Measurements from ENCODE around the gene PARD6A. TPM values are rescaled to one million over a fixed set of nuclear protein-coding genes. Genes with fewer than 3 reads are reported as not detected.

Gene PARD6A
- total RNA-seq = 1.9 to 2.2 TPM (median 1.9 TPM) in 3 replicates

- peaks cover 2% of the 10 kb centered on the region for H3K36me3 Mint-ChIP-seq
- peak within 1 kb of the TSS; percentile 93 for H3K4me3 Mint-ChIP-seq
- peak within 1 kb of the TSS; percentile 98 for H3K27ac Mint-ChIP-seq
- H3K27me3 Mint-ChIP-seq (ENCODE audit: low read depth) = peaks cover 3% of the 10 kb centered on the region
- no peaks in the 10 kb centered on the region for H3K9me3 Mint-ChIP-seq
- H3K4me1 Mint-ChIP-seq = peaks cover 16% of the 10 kb centered on the region
- DNase-seq (ENCODE audit: low spot score in 2 of 2, unreplicated experiment in 2 of 2) = peak; percentile 86 to 89
- TF ChIP-seq CTCF (IDR thresholded peaks at IDR 0.05; ENCODE audit: unreplicated experiment) = no peak
Measured at GRCh38 chr16:67660564-67661028, at the start of gene PARD6A. Gene PARD6A, plus strand, starts transcription at chr16:67660960. Its CDS starts 79 bp downstream, at chr16:67661039.

- Mint-ChIP-seq H3K4me3 (no peak overlapping the region), H3K9me3 (no peaks in the 10 kb centered on the region), H3K27me3 (ENCODE audit: low read depth) (no peaks in the 10 kb centered on the region), H3K27ac (no peak overlapping the region), H3K4me1 (no peaks in the 10 kb centered on the region), H3K36me3 (peaks cover 27% of the 10 kb centered on the region)
- TF ChIP-seq CTCF (IDR thresholded peaks at IDR 0.05; ENCODE audit: unreplicated experiment) = no peak
- no peak for DNase-seq (ENCODE audit: low spot score in 2 of 2, unreplicated experiment in 2 of 2)
Measured at GRCh38 chr16:67613808-67614207, 47.0 kb upstream of the PARD6A start.

GRCh38 chr16:67628216-67628615 is 32.5 kb upstream of the PARD6A start:
- H3K27ac Mint-ChIP-seq = no peak overlapping the region
- H3K4me1 Mint-ChIP-seq = peaks cover 6% of the 10 kb centered on the region
- no peak for TF ChIP-seq CTCF (IDR thresholded peaks at IDR 0.05; ENCODE audit: unreplicated experiment)
- DNase-seq (ENCODE audit: low spot score in 2 of 2, unreplicated experiment in 2 of 2) = no peak
- H3K9me3 Mint-ChIP-seq = no peaks in the 10 kb centered on the region
- H3K27me3 Mint-ChIP-seq (ENCODE audit: low read depth) = no peaks in the 10 kb centered on the region
- no peak overlapping the region for H3K4me3 Mint-ChIP-seq
- H3K36me3 Mint-ChIP-seq = peaks cover 40% of the 10 kb centered on the region

- H3K27me3 Mint-ChIP-seq (ENCODE audit: low read depth) = no peaks in the 10 kb centered on the region
- DNase-seq (ENCODE audit: low spot score in 2 of 2, unreplicated experiment in 2 of 2) = no peak
- peaks cover 33% of the 10 kb centered on the region for H3K36me3 Mint-ChIP-seq
- no peak for TF ChIP-seq CTCF (IDR thresholded peaks at IDR 0.05; ENCODE audit: unreplicated experiment)
- no peaks in the 10 kb centered on the region for H3K9me3 Mint-ChIP-seq
- H3K4me1 Mint-ChIP-seq = peaks cover 6% of the 10 kb centered on the region
- H3K4me3 Mint-ChIP-seq = no peak overlapping the region
- H3K27ac Mint-ChIP-seq = no peak overlapping the region
Measured at GRCh38 chr16:67632415-67633172, 28.2 kb upstream of the PARD6A start.

GRCh38 chr16:67636713-67637112 is 24.0 kb upstream of the PARD6A start:
- DNase-seq (ENCODE audit: low spot score in 2 of 2, unreplicated experiment in 2 of 2) = no peak
- Mint-ChIP-seq H3K4me1 (peaks cover 6% of the 10 kb centered on the region), H3K27ac (no peak overlapping the region), H3K27me3 (ENCODE audit: low read depth) (no peaks in the 10 kb centered on the region), H3K4me3 (no peak overlapping the region), H3K36me3 (peaks cover 26% of the 10 kb centered on the region), H3K9me3 (no peaks in the 10 kb centered on the region)
- TF ChIP-seq CTCF (IDR thresholded peaks at IDR 0.05; ENCODE audit: unreplicated experiment) = no peak

Measured in mesothelial cell of epicardium (in vitro differentiated cells).